ENCODE results near the gene CNPY1.

GRCh38 chr7:155466142-155466813 is 80.1 kb downstream of the CNPY1 start:
- TF ChIP-seq CTCF (IDR thresholded peaks at IDR 0.05) (no peak), POLR2A (IDR thresholded peaks at IDR 0.05) (no peak)

Data from adrenal gland (tissue), 5 donors.